Retinal pigment epithelial cell (primary cell): ENCODE results near the gene PGBD2.

Experiments used
- DNase-seq: peaks from one replicate; pipeline ENCODE4 v3.0.0-alpha.2; 2010; ENCODE audit warnings: low read depth
- H3K4me3 ChIP-seq: 2 replicates; pipeline ENCODE4 v1.5.1; 2011; ENCODE audit warnings: mild to moderate bottlenecking, low read length, control low read depth, moderate library complexity
- TF ChIP-seq, protein P1 (sequence below): conservative IDR thresholded peaks from 2 replicates; pipeline ENCODE4 v1.5.1; 2011; ENCODE audit warnings: low read depth, low read length, control low read depth, inconsistent platforms

PGBD2 gene

DNA sequence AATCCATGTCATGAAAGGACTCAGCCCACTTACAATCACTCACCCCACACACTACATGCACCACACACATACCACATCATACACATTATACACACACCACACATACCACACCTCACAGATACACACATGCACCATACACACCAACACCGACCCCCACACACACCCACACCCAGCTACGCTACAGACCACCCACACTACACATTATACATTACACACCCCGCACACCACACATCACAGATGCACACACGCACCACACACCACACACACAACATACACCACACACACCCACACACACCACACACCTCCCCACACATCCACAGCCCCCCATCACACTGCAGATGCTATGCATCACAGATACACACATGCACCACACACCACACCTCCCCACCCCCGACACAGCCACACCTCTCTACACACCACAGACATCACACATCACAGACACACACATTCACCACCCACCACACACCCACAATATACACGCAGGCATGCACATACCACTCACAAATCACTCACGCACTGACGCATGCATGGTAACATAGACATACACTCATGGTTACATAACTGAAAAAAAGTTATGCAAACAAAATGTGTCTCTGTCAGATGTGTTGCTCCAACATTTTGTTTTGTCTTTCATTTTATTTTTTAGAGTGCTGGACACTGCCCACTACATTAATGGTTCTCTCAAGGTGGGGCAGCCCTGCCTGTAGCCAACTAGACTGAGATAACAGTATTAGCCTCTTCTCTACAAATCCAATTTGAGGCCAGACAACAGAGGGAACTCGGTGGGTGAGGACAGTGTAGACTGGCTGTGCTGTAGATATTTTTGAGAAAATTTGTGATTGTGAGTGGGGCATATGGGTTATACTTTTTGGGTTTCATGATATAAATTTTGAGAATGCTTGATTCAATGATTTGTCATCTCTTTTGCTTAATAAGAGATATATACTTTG lies 15.2 kb upstream of the PGBD2 start:
- TF ChIP-seq, protein P1, sequence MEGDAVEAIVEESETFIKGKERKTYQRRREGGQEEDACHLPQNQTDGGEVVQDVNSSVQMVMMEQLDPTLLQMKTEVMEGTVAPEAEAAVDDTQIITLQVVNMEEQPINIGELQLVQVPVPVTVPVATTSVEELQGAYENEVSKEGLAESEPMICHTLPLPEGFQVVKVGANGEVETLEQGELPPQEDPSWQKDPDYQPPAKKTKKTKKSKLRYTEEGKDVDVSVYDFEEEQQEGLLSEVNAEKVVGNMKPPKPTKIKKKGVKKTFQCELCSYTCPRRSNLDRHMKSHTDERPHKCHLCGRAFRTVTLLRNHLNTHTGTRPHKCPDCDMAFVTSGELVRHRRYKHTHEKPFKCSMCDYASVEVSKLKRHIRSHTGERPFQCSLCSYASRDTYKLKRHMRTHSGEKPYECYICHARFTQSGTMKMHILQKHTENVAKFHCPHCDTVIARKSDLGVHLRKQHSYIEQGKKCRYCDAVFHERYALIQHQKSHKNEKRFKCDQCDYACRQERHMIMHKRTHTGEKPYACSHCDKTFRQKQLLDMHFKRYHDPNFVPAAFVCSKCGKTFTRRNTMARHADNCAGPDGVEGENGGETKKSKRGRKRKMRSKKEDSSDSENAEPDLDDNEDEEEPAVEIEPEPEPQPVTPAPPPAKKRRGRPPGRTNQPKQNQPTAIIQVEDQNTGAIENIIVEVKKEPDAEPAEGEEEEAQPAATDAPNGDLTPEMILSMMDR, result no peak
- H3K4me3 ChIP-seq, result no peak overlapping the region
- DNase-seq, result no peak

DNA sequence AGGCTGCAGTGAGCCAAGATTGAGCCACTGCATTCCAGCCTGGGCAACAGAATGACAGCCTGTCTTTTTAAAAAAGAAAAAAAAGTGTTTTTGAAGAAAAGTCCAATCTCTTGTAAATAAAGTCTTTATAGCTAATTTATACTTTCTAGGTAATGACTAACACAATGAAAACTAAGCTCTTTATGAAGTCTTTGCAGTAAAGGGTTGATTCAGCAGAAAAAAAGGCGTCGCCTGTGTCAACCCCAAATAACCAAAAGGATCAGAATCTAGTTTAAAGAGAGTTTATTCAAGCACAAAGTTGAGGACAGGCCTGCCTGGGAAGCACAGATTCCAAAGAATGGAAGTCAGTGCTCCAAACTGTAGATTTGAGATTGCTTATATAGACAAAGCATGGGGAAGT lies 14.3 kb upstream of the PGBD2 start:
- no peak overlapping the region for H3K4me3 ChIP-seq
- no peak for DNase-seq
- TF ChIP-seq, protein P1, result no peak

DNA sequence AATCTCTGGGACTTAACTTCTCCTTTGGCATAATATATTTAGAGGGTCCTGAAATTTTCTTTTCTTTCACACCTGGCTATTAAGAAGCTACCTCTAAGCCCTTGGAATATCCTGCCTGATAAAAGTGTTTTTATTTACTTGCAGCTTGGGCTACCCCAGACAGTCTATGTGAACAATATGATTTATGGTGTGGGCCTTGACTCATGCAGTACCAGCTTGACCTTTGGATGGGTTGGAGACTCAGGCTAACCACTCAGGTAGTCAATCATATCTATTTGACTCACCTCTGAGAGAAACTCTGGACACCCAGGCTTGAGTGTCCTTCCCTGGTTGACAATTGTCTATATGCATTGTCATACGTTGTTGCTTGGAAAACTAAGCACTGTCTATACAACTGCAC lies 13.4 kb upstream of the PGBD2 start:
- TF ChIP-seq, protein P1, result no peak
- no peak for DNase-seq
- no peak overlapping the region for H3K4me3 ChIP-seq

DNA sequence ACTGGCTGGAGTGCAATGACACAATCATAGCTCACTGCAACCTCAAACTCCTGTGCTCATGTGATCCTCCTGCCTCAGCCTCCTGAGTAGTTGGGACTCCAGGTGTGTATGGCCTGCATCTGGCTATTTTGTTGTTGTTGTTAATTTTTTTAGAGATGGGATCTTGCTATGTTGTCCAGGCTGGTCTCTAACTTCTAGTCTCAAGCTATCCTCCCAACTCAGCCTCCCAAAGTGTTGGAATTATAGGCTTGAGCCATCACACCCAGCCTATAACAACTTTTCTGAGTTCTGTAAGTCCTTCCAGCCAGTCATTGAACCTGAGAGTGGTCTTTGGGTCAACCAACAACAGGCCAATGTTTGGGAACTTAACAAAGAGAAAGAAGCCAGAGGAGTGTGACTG lies 11.2 kb upstream of the PGBD2 start:
- TF ChIP-seq, protein P1, result no peak
- DNase-seq, result no peak
- no peak overlapping the region for H3K4me3 ChIP-seq

DNA sequence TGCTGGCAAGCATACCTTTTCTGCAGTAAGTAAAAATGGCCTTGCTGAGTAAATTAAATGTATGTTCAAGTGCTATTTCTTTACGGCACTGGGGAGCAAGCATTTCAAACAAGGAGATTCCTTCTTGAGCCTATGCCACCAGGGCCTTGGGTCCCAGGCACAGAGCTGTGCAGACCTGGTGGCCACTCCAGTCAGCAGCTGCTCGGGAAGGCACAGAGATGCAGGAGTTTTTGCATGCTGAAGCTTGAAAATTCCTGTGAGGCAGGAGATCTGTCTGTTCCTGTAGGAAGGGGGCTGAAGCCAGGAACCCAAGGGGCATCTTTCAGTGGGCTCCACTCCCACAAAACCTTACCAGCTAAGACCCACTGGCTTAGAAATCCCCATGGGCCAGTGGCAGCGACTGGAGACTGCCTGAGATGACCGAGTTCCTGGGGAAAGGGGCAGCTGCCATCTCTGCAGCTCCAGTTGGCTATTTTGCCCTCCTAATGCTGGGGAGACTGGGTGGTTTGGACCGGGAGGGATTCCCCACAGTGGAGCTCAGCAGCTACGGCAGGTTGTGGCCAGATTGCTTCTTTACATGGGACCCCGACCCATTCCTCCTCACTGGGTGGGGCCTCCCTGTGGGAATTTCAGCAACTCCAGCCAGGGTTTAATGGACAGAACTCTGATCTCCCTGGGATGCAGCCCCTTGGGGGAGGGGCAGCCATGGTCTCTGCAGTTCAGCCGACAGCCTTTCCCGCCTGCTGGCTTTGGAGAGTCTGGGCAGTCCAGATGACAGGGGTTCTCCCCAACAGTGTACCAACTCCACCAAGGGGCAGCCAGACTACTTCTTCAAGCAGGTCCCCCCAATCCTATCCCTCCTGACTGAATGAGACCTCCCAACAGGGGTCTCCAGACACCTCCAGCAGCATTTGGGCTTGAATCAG lies 8.4 kb upstream of the PGBD2 start:
- H3K4me3 ChIP-seq, result no peak overlapping the region
- DNase-seq, result no peak
- TF ChIP-seq, protein P1, result no peak

DNA sequence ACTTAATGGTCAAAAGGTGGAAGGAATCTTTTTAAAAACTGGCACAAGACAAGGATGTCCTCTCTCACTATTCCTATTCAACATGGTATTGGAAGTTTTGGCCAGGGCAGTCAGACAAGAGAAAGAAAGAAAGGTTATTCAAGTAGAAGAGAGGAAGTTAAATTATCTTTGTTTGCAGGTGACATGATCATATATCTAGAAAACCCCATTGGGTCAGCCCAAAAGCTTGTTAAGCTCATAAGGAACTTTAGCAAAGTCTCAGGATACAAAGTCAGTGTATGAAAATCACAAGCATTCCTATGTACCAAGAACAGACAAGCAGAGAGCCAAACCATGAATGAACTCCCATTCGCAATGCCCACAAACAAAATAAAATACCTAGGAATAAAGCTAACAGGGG lies 5.4 kb upstream of the PGBD2 start:
- TF ChIP-seq, protein P1, result no peak
- DNase-seq, result no peak
- no peak overlapping the region for H3K4me3 ChIP-seq
